H1 (cell line): ENCODE measurements around the gene ASB4. TPM values are rescaled to one million over a fixed set of nuclear protein-coding genes. Genes with fewer than 3 reads are reported as not detected.

ENCODE experiments used
- CTCF ChIA-PET: fragments of 300-600 bp; sonication (Branson Sonifier 250); formaldehyde crosslinking; loops from one replicate; lab custom pipeline; 2021; ENCODE audit not compliant: partially characterized antibody; lab: Charles Lee
- POLR2A ChIA-PET: fragments of 300-600 bp; sonication (Branson Sonifier 250); formaldehyde crosslinking; loops from one replicate; lab custom pipeline; 2021; ENCODE audit warnings: inconsistent platforms; ENCODE audit not compliant: partially characterized antibody; lab: Charles Lee
- DNase-seq, 2 experiments: peaks; one replicate each; pipeline versions ENCODE4 v3.0.0 to v3.0.0-alpha.2; 2010 to 2022; ENCODE audit warnings: low spot score in 2 of 2, low read depth in 1 of 2, mixed read lengths in 1 of 2
- FAIRE-seq: peaks from 2 replicates; lab custom pipeline; 2011; peaks lifted over from hg19 to GRCh38; lab: Jason Lieb, UNC
- H2AFZ ChIP-seq: 2 replicates; pipeline ENCODE4 v1.8.1; 2012; ENCODE audit warnings: low read length, inconsistent platforms
- H2AK5ac ChIP-seq: 2 replicates; pipeline ENCODE4 v1.6.1; 2013; ENCODE audit warnings: low read depth, low read length
- H2BK120ac ChIP-seq: replicated peaks from 2 replicates; pipeline ENCODE3; 2013; ENCODE audit warnings: low read depth, low read length, inconsistent platforms
- H2BK12ac ChIP-seq: 2 replicates; pipeline ENCODE4 v1.6.1; 2013; ENCODE audit warnings: low read depth, low read length
- H2BK15ac ChIP-seq: 2 replicates; pipeline ENCODE4 v1.6.1; 2013; ENCODE audit warnings: low read length
- H2BK20ac ChIP-seq: 2 replicates; pipeline ENCODE4 v1.6.1; 2013; ENCODE audit warnings: low read length
- H2BK5ac ChIP-seq: 2 replicates; pipeline ENCODE4 v1.6.1; 2013; ENCODE audit warnings: low read depth, low read length
- H3K14ac ChIP-seq: 2 replicates; pipeline ENCODE4 v1.6.1; 2013; ENCODE audit warnings: inconsistent platforms; ENCODE audit not compliant: insufficient read length
- H3K18ac ChIP-seq: 2 replicates; pipeline ENCODE4 v1.6.1; 2013; ENCODE audit warnings: low read length; ENCODE audit errors: extremely low read depth
- H3K23ac ChIP-seq: 2 replicates; pipeline ENCODE4 v1.6.1; 2013; ENCODE audit warnings: inconsistent platforms; ENCODE audit not compliant: insufficient read length
- H3K23me2 ChIP-seq: 2 replicates; pipeline ENCODE4 v1.6.1; 2013; ENCODE audit warnings: low read depth, low read length
- H3K27ac ChIP-seq: 2 replicates; pipeline ENCODE4 v1.6.1; 2011; ENCODE audit warnings: low read depth, low read length, inconsistent platforms
- H3K27me3 ChIP-seq, 4 experiments: replicated peaks in 1 of 4; 1 replicate in 1 of 4; 2 replicates in 3 of 4; pipeline versions ENCODE4 v1.6.1 to v1.8.1; 2011 to 2013; ENCODE audit warnings: low read length in 3 of 4, mild to moderate bottlenecking in 3 of 4, inconsistent platforms in 2 of 4, mixed read lengths in 2 of 4, moderate library complexity in 1 of 4; ENCODE audit not compliant: control insufficient read depth in 3 of 4, insufficient read depth in 3 of 4; ENCODE audit errors: extremely low read depth in 1 of 4
- H3K36me3 ChIP-seq, 4 experiments: 2 replicates each; pipeline versions ENCODE4 v1.6.1 to v1.8.1; 2011 to 2013; ENCODE audit warnings: mild to moderate bottlenecking in 4 of 4, low read length in 3 of 4, moderate library complexity in 2 of 4, control low read depth in 1 of 4, inconsistent platforms in 1 of 4; ENCODE audit not compliant: insufficient read depth in 4 of 4, control insufficient read depth in 2 of 4
- H3K4ac ChIP-seq: replicated peaks from 2 replicates; pipeline ENCODE3; 2013; ENCODE audit warnings: low read length, low read depth, mixed read lengths, inconsistent platforms; ENCODE audit not compliant: insufficient read length
- H3K4me1 ChIP-seq, 4 experiments: replicated peaks in 1 of 4; 1 replicate in 1 of 4; 2 replicates in 3 of 4; pipeline versions ENCODE4 v1.6.1 to v1.8.1; 2011 to 2013; ENCODE audit warnings: low read length in 3 of 4, inconsistent platforms in 2 of 4, mixed read lengths in 1 of 4; ENCODE audit not compliant: insufficient read depth in 4 of 4, control insufficient read depth in 3 of 4
- H3K4me2 ChIP-seq, 2 experiments: 2 replicates each; pipeline versions ENCODE4 v1.6.1 to v1.8.1; 2011 to 2013; ENCODE audit warnings: low read depth in 2 of 2, low read length in 2 of 2, control low read depth in 1 of 2, inconsistent platforms in 1 of 2, mild to moderate bottlenecking in 1 of 2; ENCODE audit not compliant: insufficient read depth in 1 of 2
- H3K4me3 ChIP-seq, 4 experiments: fragments of 200-600, 300-600 bp in 1 of 4; sonication (generic), shearing (Covaris generic), sonication (Bioruptor Twin) in 1 of 4; 2 replicates each; pipeline versions ENCODE4 v1.5.1 to v1.8.1; 2011 to 2016; ENCODE audit warnings: low read length in 4 of 4, low read depth in 3 of 4, control low read depth in 2 of 4, inconsistent platforms in 2 of 4, mild to moderate bottlenecking in 2 of 4, mixed read lengths in 1 of 4, moderate library complexity in 1 of 4; ENCODE audit not compliant: insufficient read depth in 2 of 4; ENCODE audit errors: extremely low read depth in 1 of 4
- H3K56ac ChIP-seq: replicated peaks from 2 replicates; pipeline ENCODE3; 2013; ENCODE audit warnings: low read depth, mild to moderate bottlenecking, mixed read lengths, low read length, inconsistent platforms; ENCODE audit not compliant: insufficient read length
- H3K79me1 ChIP-seq: 2 replicates; pipeline ENCODE4 v1.6.1; 2013; ENCODE audit warnings: low read depth, low read length, control low read depth
- H3K79me2 ChIP-seq, 2 experiments: 2 replicates each; pipeline versions ENCODE4 v1.6.1 to v1.8.1; 2012 to 2013; ENCODE audit warnings: low read length in 2 of 2, mild to moderate bottlenecking in 2 of 2, inconsistent platforms in 1 of 2; ENCODE audit not compliant: insufficient read depth in 2 of 2, control insufficient read depth in 1 of 2
- H3K9ac ChIP-seq, 4 experiments: replicated peaks in 1 of 4; 1 replicate in 1 of 4; 2 replicates in 3 of 4; pipeline versions ENCODE4 v1.6.1 to v1.8.1; 2011 to 2013; ENCODE audit warnings: low read depth in 3 of 4, low read length in 3 of 4, control low read depth in 2 of 4, mild to moderate bottlenecking in 2 of 4, moderate library complexity in 2 of 4, inconsistent platforms in 1 of 4; ENCODE audit errors: extremely low read depth in 1 of 4
- H3K9me3 ChIP-seq, 2 experiments: 2 replicates each; pipeline versions ENCODE4 v1.6.1 to v1.8.1; 2012 to 2013; ENCODE audit warnings: mild to moderate bottlenecking in 2 of 2, moderate library complexity in 2 of 2, control low read depth in 1 of 2, inconsistent platforms in 1 of 2, low read depth in 1 of 2, low read length in 1 of 2, mixed read lengths in 1 of 2; ENCODE audit not compliant: insufficient read depth in 2 of 2
- H4K20me1 ChIP-seq, 2 experiments: replicated peaks in 1 of 2; 2 replicates each; pipeline versions ENCODE3 to v1.8.1; 2011 to 2013; ENCODE audit warnings: inconsistent platforms in 2 of 2, low read length in 2 of 2, mild to moderate bottlenecking in 1 of 2; ENCODE audit not compliant: insufficient read depth in 2 of 2, control insufficient read depth in 1 of 2
- H4K5ac ChIP-seq: 2 replicates; pipeline ENCODE4 v1.6.1; 2013; ENCODE audit warnings: low read length, low read depth, mixed read lengths, inconsistent platforms; ENCODE audit not compliant: insufficient read length
- H4K8ac ChIP-seq: 2 replicates; pipeline ENCODE4 v1.8.0; 2013; ENCODE audit warnings: mild to moderate bottlenecking, moderate library complexity, low read length, inconsistent platforms; ENCODE audit not compliant: insufficient read depth; ENCODE audit errors: extremely low read depth
- H4K91ac ChIP-seq: replicated peaks from 2 replicates; pipeline ENCODE3; 2013; ENCODE audit warnings: low read length, mixed read lengths, inconsistent platforms; ENCODE audit not compliant: insufficient read length
- MAFK ChIP-seq: IDR thresholded peaks from 2 replicates; pipeline ENCODE4 v1.6.1; 2012; ENCODE audit warnings: low read depth, mild to moderate bottlenecking, improper control_type of control experiment, low read length
- SIN3A ChIP-seq, 2 experiments: IDR thresholded peaks in 1 of 2; conservative IDR thresholded peaks in 1 of 2; 2 replicates each; pipeline ENCODE4 v1.6.1; 2011 to 2012; ENCODE audit warnings: low read length in 2 of 2, improper control_type of control experiment in 1 of 2, low read depth in 1 of 2, mild to moderate bottlenecking in 1 of 2
- WGBS, 2 experiments: shearing (Covaris generic) in 1 of 2; methylation state at CpG; one replicate each; pipeline versions ENCODE4 v1.1.6 to v1.1.7; 2013 to 2015; ENCODE audit warnings: low lambda C conversion rate in 2 of 2, mixed read lengths in 2 of 2, inconsistent platforms in 1 of 2, low coverage in 1 of 2, missing lambda C conversion rate in 1 of 2; ENCODE audit not compliant: insufficient replicate concordance in 2 of 2, insufficient coverage in 1 of 2, insufficient read length in 1 of 2; ENCODE audit errors: extremely low coverage in 1 of 2, missing lambda C conversion rate in 1 of 2; 5-methylcytosine and 5-hydroxymethylcytosine counted together
- polyA plus RNA-seq, 7 experiments: library from polyadenylated mRNA; depleted of rRNA in 3 of 7; stranded (reverse) in 5 of 7; unstranded in 2 of 7; fragments of >200 nt in 5 of 7; fragments of 200-250 nt in 2 of 7; gene quantifications; 1 replicate in 5 of 7; 2 replicates in 1 of 7; 4 replicates in 1 of 7; pipeline versions ENCODE4 v1.2.1 to v1.2.3, GENCODE V29; 2011 to 2013; ENCODE audit warnings: missing spikeins in 2 of 7, mixed read lengths in 2 of 7
- total RNA-seq: library from RNA; stranded (reverse); fragmentation: NEBNext Ultra II Directional; extraction: Animal tissue kit (Norgen Biotek cat#: 25700); gene quantifications from 2 replicates; pipeline ENCODE4 v1.2.1, GENCODE V29; 2021

ASB4 gene
- total and polyA plus RNA-seq, 2 of the 8 experiments (the other 6 are each of a cell fraction or from before 2014, with no cell fraction given): not detected

- Histone ChIP-seq H3K23ac (no peak overlapping the region), H3K9ac (no peak overlapping the region), H3K18ac (no peak overlapping the region), H3K56ac (no peak overlapping the region), H2BK15ac (no peak overlapping the region), H2BK20ac (no peak overlapping the region), H2BK5ac (no peak overlapping the region), H2AFZ (no peak overlapping the region), H3K23me2 (no peaks in the 10 kb centered on the region), H4K8ac (no peak overlapping the region), H2AK5ac (no peak overlapping the region), H3K4me3 (no peak overlapping the region), H4K20me1 (no peaks in the 10 kb centered on the region), H3K4ac (no peak overlapping the region), H2BK12ac (no peak overlapping the region), H3K4me2 (no peak overlapping the region), H3K36me3 (no peaks in the 10 kb centered on the region), H3K79me1 (no peaks in the 10 kb centered on the region), H4K91ac (no peak overlapping the region), H3K27me3 (no peaks in the 10 kb centered on the region), H3K9me3 (no peaks in the 10 kb centered on the region), H4K5ac (no peak overlapping the region), H3K79me2 (no peaks in the 10 kb centered on the region), H2BK120ac (no peak overlapping the region), H3K27ac (no peak overlapping the region), H3K14ac (no peak overlapping the region), H3K4me1 (no peaks in the 10 kb centered on the region)
- ChIA-PET POLR2A (no interaction called here), CTCF (interaction anchor here (0.7 to 15.7 kb wide), 8 partner anchors 10 to 143 kb away, joined by 3 to 187 read pairs (median 6); no protein-coding TSS in a partner anchor)
- TF ChIP-seq MAFK: peak; percentile 32; the same call in 1 of the 2 replicates
- no peak for TF ChIP-seq SIN3A (conservative IDR thresholded peaks at IDR 0.05 in 1 of 2, IDR thresholded peaks at IDR 0.05 in 1 of 2; ENCODE audit: low read depth in 1 of 2, low read length in 2 of 2)
- DNase-seq (no peak), FAIRE-seq (no peak)
- WGBS, 2 experiments: 84% methylated on average over 4 of the region's 4 CpGs; no CpG with 5 or more reads in 1 of the 2 experiments
Observed at GRCh38 chr7:95546647-95547046, 60.9 kb downstream of the ASB4 start.
